Measurements from ENCODE around the gene NAB1. TPM values are rescaled to one million over a fixed set of nuclear protein-coding genes. Genes with fewer than 3 reads are reported as not detected.

Gene NAB1
- total RNA-seq, 4 donors from 2014 or later: 4.9 to 11.0 (median 9.2) TPM

GRCh38 chr2:190722835-190723234 lies 74.0 kb downstream of the NAB1 start:
- DNase-seq (no peak), ATAC-seq (no peak)
- H3K27ac ChIP-seq: no peak overlapping the region
- no peak for TF ChIP-seq CTCF (IDR thresholded peaks at IDR 0.05 in 4 of 5, conservative IDR thresholded peaks at IDR 0.05 in 1 of 5)
- no peak for TF ChIP-seq POLR2A (IDR thresholded peaks at IDR 0.05)
- H3K4me1 ChIP-seq: peaks cover 4 to 10% of the 10 kb centered on the region in 2 donors
- H3K36me3 ChIP-seq: no peaks in the 10 kb centered on the region
- in situ Hi-C loops (cut with MboI; ENCODE audit: low sequenced_read_pairs in 4 of 4): no loop called here
- no peaks in the 10 kb centered on the region for H3K27me3 ChIP-seq
- no peak overlapping the region for H3K4me3 ChIP-seq
- intact Hi-C loops (cut with DNase I; ENCODE audit: low total_unique reads): no loop called here
- H3K9me3 ChIP-seq: no peaks in the 10 kb centered on the region

GRCh38 chr2:190723397-190724090 lies 74.7 kb downstream of the NAB1 start:
- Histone ChIP-seq H3K4me3 (no peak overlapping the region), H3K27ac (no peak overlapping the region), H3K4me1 (peaks cover 4 to 10% of the 10 kb centered on the region in 2 donors), H3K27me3 (no peaks in the 10 kb centered on the region), H3K9me3 (no peaks in the 10 kb centered on the region), H3K36me3 (no peaks in the 10 kb centered on the region)
- ATAC-seq: no peak
- no peak for DNase-seq
- in situ Hi-C loops (cut with MboI; ENCODE audit: low sequenced_read_pairs in 4 of 4): no loop called here
- no peak for TF ChIP-seq POLR2A (IDR thresholded peaks at IDR 0.05)
- no peak for TF ChIP-seq CTCF (IDR thresholded peaks at IDR 0.05 in 4 of 5, conservative IDR thresholded peaks at IDR 0.05 in 1 of 5)
- intact Hi-C loops (cut with DNase I; ENCODE audit: low total_unique reads): no loop called here

DNA sequence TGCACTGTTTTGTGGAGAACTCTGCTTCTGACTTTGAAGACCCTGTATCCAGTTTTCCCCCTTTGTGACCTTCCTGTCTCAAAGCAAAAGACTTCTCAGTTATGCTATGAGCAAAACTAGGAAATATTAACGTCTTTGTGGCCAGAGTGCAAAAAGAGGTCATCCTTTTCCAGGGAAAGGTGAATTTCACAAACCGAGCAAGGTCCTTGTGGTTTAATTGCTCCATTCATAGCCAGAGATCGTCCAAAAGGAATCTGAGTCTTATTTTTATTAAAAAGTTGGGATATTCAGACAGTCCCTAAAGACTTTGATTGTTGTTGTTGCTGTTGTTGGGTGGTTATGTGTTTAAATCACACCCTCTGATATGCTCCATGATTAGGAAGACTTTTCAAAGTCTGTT lies 77.4 kb downstream of the NAB1 start:
- ATAC-seq (no peak), DNase-seq (no peak)
- Histone ChIP-seq H3K27me3 (no peaks in the 10 kb centered on the region), H3K4me1 (peaks cover 0 to 10% of the 10 kb centered on the region in 2 donors), H3K36me3 (no peaks in the 10 kb centered on the region), H3K9me3 (no peaks in the 10 kb centered on the region), H3K4me3 (no peak overlapping the region), H3K27ac (no peak overlapping the region)
- TF ChIP-seq POLR2A (IDR thresholded peaks at IDR 0.05) (no peak), CTCF (IDR thresholded peaks at IDR 0.05 in 4 of 5, conservative IDR thresholded peaks at IDR 0.05 in 1 of 5) (no peak)
- intact Hi-C loops (cut with DNase I; ENCODE audit: low total_unique reads): no loop called here
- in situ Hi-C loops (cut with MboI; ENCODE audit: low sequenced_read_pairs in 4 of 4): no loop called here

DNA sequence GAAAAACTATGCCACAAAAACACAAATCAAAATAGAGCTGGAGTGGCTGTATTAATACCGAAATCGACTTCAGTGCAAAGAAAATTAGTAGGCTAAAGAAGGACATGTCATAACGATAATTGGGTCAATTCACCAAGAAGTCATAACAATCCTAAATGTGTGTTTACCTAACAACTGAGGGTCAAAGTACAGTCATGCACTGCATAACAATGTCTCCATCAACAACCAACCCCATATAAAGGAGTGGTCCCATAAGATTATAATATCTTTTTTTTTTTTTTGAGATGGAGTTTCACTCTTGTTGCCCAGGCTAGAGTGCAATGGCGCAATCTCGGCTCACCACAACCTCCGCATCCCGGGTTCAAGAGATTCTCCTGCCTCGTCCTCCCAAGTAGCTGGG lies 87.5 kb downstream of the NAB1 start:
- no peak for ATAC-seq
- Histone ChIP-seq H3K4me1 (no peaks in the 10 kb centered on the region), H3K27ac (no peak overlapping the region), H3K27me3 (no peaks in the 10 kb centered on the region), H3K4me3 (no peak overlapping the region), H3K9me3 (no peaks in the 10 kb centered on the region), H3K36me3 (no peaks in the 10 kb centered on the region)
- intact Hi-C loops (cut with DNase I; ENCODE audit: low total_unique reads): no loop called here
- no peak for TF ChIP-seq CTCF (IDR thresholded peaks at IDR 0.05 in 4 of 5, conservative IDR thresholded peaks at IDR 0.05 in 1 of 5)
- no peak for TF ChIP-seq POLR2A (IDR thresholded peaks at IDR 0.05)
- no peak for DNase-seq
- in situ Hi-C loops (cut with MboI; ENCODE audit: low sequenced_read_pairs in 4 of 4): no loop called here

GRCh38 chr2:190740449-190740848 lies 91.6 kb downstream of the NAB1 start:
- intact Hi-C loops (cut with DNase I; ENCODE audit: low total_unique reads): no loop called here
- Histone ChIP-seq H3K9me3 (no peaks in the 10 kb centered on the region), H3K27me3 (no peaks in the 10 kb centered on the region), H3K4me1 (no peaks in the 10 kb centered on the region), H3K4me3 (no peak overlapping the region), H3K27ac (no peak overlapping the region), H3K36me3 (no peaks in the 10 kb centered on the region)
- ATAC-seq (no peak), DNase-seq (no peak)
- no peak for TF ChIP-seq CTCF (IDR thresholded peaks at IDR 0.05 in 4 of 5, conservative IDR thresholded peaks at IDR 0.05 in 1 of 5)
- no peak for TF ChIP-seq POLR2A (IDR thresholded peaks at IDR 0.05)
- in situ Hi-C loops (cut with MboI; ENCODE audit: low sequenced_read_pairs in 4 of 4): no loop called here
